Measurements from ENCODE around the gene MAPK8. TPM values are rescaled to one million over a fixed set of nuclear protein-coding genes. Genes with fewer than 3 reads are reported as not detected.
A peak's percentile ranks its signal among the peaks of the same experiment; 100 is the strongest.

Gene MAPK8
- total RNA-seq, 1 donor from 2014 or later = 49.4 TPM

DNA sequence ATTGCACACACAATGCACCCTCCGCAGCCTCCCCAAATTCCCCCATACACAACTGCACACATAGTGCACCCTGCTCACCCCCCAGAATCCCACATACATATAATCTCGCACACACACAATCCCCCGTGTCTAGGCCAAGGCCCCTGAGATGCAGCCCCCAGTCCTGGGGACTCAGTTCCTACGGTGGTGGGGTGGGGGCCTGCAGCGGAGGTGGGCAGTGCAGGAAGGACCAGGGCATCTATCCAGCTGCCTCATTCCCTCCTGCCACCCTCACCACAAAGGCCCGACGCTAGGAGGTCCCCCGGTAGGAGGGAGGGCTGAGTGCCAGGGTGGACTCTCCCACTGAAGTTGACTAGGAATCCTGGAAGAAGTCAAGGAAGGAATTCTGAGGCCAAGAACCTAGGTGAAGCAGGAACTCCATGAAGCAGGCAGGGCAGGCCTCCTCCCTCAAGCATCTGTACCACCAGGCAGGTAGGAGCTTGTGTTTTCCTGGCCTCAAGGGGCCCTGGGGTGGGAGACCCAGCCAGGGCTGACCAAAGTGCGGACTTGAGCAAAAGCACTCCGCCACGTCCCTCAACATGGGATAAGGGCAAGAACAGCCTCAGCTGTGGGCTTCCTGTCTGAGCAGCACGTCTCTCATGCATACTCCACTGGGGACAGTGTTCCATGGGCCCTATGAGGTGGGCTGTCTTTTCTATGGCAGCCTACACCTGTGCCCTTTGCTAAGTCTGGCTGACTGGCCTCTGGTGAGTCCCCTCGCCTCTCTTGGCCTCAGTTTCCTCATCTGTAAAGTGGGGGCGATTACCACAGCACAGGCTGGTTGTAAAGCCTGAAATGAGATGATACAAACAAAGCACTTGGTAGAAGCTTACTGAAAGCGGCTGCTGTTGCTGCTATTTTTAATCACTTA, 145.7 kb downstream of the MAPK8 start:
- DNase-seq (ENCODE audit: low spot score) = peak; percentile 35
- intact Hi-C loops (cut with DNase I) = no loop called here
- ATAC-seq = no peak

DNA sequence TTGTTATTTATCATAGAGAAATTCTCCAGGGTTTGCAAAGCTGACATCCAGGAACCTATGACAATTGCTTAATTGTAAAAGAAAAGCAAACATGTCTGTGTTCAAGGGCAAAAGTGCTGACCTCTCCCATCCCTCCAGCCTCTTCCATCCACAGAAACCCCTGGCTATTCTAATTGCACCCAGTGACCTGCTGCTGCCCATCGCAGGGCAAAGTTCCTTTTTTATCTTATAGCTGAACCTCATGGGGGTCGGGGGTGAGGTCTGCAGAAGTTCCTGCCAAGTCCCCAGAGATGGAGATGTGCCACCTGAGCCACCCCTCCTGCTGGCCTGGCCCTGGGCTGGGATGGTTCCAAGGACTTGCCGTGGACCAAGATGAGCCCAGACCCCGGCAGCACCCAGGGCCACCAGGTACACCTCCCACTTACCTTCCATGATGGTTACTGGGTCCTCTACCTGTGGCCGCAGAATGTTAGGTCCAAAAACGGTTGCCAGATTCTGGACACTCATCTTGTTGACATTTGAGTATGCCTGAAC, 146.5 kb downstream of the MAPK8 start:
- intact Hi-C loops (cut with DNase I) = no loop called here
- ATAC-seq (no peak), DNase-seq (ENCODE audit: low spot score) (peak; percentile 47)

DNA sequence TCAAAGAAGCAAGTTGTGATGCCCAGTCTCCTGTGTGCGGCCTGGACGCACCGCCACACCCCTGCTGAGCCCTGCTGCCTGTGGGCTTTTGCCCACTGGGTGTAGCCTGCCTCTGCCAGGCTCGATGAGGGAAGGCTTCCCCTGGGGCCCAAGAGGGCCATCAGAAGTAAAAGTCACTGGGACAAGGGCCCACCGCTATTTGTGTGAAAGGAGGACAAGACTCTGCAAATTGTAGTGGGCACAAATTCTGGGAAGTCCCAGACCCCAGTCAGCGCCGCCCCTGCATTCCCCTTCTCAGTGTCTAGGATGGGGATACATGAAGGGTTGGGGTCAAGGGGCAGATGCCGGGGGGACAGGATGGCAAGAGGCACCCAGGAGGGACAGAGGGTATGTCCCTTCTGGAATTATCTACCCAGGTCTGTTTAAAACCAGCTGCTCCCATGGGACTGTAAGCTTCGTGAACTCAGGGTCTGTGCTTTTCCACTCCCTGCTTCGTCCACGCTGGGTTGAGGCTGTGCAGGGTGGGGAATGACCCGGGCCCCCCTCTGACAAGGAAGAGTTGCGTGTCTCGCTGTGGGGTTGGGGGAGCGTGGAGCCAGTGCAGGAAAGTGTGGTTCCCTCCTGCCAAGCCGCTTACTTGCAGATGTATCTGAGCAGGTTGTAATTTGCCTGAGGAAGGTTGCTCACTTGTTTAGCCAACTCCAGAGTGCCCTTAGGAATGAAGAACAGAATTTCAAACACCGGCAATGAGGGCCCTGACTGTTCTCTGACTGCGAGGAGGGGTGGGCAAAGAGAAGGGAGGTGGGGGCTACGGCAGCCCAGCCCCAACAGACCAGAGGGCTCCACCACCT, 147.2 kb downstream of the MAPK8 start:
- DNase-seq (ENCODE audit: low spot score) (peak; percentile 37), ATAC-seq (no peak)
- intact Hi-C loops (cut with DNase I) = no loop called here

DNA sequence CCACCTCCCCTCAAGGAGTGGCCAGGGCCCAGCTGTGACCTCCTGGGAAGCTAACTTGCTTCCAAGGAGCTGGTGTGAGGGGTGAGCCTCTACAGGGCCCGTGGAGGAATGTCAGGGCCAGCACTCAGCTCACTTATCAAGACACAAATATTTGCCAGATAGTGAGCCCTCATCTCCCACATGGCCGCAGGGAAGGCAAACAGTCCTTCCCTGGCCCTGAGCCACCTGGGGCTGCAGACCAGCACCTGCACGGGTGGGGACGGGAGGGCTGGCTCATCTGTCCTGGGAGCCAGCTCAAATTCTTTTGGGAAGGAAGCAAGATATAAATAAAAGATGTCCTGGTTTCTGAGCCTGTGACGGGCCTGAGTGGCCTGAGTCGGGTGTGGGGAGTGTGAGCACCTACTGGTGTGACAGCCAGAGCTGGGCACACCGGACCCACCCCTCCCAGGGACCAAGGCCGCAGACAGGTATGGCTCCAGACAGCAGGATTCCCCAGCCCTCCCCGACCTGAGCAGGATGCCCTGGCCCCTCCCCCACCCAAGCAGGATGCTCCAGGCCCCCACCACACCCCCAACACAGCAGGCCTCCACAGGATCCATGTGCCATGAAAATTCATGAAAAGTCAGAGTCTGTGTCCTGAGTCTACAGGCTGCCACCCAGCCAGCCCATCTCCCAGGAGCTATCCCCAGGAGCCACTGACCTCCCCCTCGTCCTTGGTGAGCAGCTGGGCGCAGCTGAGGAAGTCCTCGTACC, 148.0 kb downstream of the MAPK8 start:
- intact Hi-C loops (cut with DNase I) = no loop called here
- ATAC-seq = no peak
- DNase-seq (ENCODE audit: low spot score) = peak; percentile 42

DNA sequence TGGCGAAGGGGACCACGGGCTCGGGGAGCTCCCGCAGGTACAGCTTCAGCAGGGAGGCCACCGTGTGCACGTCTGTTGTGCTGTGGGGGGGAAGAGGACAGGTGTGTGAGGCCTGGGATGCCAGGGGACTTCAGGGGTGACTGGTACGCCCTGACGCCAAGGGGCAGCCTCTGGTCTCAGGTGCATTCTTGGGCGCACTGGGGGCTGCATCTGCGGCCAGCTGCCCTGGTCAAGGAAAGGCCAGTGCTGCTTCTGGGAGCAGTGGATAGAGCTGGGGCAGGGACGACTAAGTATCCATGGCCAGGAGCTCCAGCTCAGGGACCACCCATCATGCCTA, 148.5 kb downstream of the MAPK8 start:
- no peak for DNase-seq (ENCODE audit: low spot score)
- intact Hi-C loops (cut with DNase I) = no loop called here
- no peak for ATAC-seq

DNA sequence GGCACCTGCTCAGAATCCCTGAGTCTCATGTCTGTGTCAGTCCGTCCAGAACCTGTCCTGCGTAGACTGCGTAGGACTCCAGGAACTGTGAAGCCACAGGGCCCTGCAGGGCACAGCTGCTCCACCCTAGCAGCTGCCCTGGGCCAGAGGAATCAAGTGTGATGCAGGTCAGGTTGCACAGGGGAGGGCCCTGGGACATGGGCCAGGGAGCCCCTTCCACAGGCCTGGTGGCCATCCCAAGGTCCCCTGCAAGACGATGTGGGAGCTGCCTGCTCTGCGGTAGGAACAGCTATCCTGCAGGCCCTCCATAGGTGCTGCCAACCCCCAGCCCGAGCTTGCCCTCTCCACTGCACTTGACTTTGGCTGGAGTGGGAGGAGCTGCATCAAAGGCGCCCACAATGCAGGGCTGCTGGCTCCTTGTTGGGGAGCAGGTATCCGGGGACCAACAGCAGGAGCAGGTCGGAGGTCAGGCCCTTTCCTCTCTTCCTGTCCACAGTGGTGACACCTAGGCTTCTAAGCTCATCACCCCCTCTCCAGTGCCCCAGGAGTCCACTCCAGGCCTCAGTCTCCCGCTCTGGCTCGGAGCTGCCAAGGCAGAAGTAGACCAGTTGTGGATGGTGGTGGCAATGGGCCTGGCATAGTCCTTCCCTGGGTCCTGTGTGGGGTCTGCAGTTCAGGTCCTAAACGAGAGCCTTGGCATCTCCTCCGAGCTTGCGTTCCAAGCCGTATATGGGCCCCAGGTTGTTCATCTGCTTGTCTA, 149.1 kb downstream of the MAPK8 start:
- intact Hi-C loops (cut with DNase I) = no loop called here
- ATAC-seq = no peak
- peak; percentile 48 for DNase-seq (ENCODE audit: low spot score)

DNA sequence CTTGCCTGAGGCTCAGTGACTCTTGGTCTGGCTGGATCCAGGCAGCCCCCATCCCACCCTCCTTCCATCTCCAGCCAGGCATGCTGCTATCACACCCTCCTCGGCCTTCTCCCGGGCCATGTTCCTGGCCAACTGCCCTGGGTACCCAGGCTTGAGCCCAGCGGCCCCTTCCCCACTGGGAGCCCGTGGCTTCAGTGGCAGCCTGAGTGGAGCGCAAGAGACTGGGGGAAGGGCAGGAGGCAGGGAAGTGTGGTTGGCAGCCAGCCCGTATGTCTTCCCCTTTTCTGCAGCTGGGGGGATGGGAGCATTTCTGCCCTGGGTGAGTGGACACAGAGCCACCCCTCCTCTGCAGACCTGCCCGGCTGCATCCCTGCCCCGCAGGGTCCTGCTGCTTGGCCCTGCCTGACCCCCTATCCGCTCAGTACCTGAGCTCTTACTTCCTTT, 149.9 kb downstream of the MAPK8 start:
- intact Hi-C loops (cut with DNase I) = no loop called here
- ATAC-seq (peak; percentile 61), DNase-seq (ENCODE audit: low spot score) (peak; percentile 80)

DNA sequence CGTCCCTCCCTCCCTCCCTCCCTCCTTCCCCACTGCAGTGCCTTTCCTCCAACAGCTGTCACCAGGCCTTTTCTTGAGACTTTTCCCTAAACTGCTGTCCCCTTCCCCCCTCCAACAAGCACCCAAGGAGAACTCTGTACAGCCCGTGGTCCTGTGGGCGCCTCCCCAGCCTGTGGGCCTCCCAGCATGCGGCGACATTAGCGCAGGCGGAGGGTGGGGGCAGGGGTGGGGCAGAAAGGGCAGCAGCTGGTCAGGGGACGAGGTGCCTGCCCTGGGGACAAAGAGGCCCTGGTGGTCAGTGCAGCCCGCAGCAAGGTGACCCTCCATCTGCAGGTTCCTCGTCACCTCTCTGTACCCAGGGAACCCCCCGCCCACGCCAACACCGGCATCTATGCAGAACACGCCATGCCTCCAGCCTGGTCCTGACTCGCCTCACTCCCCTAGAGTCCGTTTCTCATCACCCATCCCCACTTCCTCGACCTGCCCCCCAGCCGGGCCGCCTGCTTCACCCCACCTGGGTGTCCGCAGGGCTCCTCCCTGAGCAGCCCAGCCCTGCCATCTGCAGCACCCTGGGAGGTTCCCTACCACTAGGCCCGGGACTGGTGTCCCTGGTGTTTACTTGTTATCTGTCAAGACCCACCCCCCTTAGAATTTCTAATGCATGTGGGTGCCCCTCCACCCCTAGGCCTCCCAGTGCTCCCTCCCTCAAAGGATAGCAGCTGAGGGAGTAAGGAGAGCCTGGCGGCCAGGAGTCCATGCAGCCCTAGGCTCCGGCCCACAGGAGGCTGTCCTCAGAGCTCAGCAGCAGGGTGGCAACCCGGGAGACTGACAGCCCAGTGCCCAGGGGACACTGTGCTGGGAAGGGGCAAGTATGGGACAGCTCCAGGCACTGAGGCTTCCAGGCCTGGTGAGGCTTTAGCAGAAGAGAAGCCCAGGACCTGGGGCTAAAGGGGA, 150.6 kb downstream of the MAPK8 start:
- peak; percentile 51 for DNase-seq (ENCODE audit: low spot score)
- intact Hi-C loops (cut with DNase I) = no loop called here
- no peak for ATAC-seq

DNA sequence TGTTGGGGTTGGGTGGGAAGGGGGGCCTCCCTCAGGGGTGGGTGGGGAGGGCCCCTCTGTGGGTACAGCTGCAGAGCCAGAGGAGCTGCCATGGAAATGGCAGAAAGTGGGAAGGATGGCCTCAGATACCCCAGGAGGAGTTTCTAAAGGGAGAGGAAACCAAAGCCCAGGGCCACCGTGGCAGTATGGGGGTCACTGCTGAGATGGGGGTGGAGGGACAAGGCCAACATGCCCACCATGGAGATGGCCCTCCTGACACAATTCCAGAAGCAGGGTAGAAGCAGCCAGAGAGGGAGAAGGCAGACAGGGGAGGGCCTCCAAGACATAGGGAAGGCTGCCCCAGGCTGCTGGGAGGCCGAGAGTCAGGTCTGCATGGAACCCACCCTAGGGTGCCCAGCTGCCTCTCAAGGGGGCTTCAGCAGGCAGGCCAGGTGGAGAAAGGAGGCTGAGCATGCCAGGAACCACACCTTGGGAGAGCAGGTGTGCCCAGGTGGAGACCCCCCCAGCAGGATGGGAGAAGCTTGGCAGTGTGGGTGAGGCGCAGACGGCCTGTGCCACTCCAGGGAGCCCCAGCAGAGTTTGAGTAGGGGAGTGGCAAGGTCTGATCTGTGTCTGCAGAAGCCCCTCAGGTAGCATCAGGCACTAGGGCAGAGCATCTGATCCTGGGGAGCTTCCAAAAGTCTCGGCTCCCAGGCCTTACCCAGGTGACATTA, 151.6 kb downstream of the MAPK8 start:
- no peak for ATAC-seq
- intact Hi-C loops (cut with DNase I) = no loop called here
- DNase-seq (ENCODE audit: low spot score) = peak; percentile 52

DNA sequence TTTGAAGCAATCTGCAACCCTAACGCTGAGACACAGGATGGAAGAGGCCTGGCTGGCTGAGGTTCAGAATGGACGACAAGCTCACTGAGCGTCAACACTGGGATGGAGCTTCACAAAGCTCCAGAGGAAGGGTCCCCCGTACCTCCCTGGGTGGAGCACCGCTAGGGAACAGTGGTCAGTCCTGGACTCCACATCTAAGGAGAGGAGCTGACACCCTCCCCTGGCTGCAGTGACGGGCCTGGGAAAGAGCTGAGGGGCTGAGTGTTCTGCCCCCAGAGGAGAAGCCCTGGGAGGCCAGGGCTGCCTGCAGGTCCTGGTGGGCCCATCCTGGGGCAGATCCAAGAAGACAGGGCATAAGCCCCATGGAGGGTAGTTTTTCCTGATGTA, 152.2 kb downstream of the MAPK8 start:
- peak; percentile 41 for DNase-seq (ENCODE audit: low spot score)
- no peak for ATAC-seq
- intact Hi-C loops (cut with DNase I) = no loop called here

DNA sequence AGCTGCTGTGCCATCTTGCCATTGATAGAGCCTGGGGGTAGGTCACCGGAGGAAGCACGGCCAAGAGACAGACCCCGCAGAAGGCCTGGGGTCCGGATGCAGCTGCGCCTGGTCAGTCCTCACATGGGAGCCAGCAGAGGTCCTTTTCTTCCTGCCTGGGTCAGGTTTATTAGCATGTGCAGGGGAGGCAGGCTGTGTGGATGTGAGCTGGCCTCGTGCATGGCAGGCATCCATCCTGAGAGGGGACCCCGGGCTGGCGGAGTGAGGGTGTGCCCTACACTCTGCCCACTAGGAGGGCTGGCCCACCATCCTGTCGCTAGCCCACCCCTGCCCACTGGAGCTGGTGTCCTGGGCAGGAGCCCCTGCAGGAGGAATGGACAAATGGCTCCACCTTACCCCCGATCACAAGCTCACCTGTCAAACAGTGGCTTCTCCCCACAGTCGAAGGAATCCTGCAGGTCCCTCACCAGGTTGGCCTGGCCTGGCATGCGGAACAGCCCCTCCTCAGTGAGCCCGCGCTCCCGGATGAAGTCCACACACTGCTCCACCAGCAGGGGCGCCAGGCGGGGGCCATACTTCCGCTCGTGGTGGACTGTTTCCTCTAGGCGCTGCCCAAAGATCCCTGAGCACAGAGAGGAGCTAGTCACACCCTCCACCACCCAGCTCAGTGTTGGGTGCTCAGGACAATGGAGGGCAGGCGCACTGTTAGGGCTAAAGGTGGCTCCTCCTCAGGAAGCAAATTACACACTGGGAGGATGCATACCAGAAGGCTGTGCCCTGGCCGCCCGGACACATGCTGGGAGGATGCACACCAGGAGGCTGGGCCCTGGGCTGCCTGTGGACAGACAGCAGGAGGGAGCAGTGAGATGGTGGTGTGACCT, 153.0 kb downstream of the MAPK8 start:
- DNase-seq (ENCODE audit: low spot score) (peak; percentile 53), ATAC-seq (no peak)
- intact Hi-C loops (cut with DNase I) = no loop called here

DNA sequence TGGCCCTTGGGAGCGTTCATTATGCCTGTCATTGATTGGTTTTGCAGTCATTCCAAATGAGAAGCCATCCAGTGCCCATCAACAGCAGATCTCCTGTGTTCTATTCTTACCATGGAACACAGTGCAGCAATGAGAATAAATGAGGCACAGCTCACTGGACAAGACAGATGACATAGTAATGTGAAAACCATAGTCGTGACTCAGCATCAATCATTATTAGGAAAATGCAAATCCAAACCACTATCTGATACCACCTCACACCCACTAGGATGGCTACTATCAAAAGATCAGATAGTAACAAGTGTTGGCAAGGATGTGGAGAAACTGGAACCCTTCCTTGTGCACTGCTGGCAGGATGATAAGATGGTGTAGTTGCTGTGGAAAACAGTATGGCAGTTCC, 153.7 kb downstream of the MAPK8 start:
- ATAC-seq (no peak), DNase-seq (ENCODE audit: low spot score) (no peak)
- intact Hi-C loops (cut with DNase I) = no loop called here

DNA sequence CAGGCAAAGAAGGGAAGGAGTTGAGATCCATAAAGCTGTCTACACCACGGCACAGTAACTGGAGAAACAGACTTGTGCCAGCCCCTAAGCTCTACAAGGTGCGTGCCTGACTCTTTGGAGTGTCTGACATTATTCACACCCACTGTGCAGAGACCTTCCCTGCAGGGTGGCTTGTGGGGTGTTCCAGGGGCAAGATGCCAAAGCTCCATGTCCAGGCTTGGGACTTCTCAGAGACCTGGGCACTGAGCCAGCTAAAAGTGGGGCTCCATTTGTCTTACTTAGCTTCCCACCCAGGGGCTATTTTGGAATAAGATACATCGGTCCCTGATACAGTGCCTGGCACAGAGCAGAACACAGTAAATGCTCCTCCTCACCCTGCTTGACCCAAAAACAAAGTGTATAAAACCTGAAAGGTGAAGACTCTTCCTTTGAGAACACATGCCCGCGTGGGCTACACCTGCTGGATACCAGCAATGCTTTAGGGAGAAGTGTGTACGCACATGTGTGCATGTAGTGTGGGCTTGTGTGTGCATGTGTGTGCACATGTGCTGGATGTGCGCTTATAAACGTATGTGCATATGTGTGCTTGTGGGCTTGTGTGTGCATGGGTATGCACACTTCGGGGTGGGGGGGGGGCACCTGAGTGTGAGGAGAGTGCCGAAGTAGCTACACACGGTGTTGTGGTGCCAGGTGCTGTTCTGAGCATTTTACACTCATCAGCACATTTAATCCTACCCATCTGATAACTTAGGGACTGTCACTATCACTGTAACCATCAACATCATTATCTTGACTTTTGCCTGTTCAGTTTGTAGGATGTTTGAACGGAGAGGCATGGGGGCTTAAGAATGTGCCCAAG, 155.4 kb downstream of the MAPK8 start:
- DNase-seq (ENCODE audit: low spot score) = peak; percentile 43
- ATAC-seq = no peak
- intact Hi-C loops (cut with DNase I) = no loop called here

DNA sequence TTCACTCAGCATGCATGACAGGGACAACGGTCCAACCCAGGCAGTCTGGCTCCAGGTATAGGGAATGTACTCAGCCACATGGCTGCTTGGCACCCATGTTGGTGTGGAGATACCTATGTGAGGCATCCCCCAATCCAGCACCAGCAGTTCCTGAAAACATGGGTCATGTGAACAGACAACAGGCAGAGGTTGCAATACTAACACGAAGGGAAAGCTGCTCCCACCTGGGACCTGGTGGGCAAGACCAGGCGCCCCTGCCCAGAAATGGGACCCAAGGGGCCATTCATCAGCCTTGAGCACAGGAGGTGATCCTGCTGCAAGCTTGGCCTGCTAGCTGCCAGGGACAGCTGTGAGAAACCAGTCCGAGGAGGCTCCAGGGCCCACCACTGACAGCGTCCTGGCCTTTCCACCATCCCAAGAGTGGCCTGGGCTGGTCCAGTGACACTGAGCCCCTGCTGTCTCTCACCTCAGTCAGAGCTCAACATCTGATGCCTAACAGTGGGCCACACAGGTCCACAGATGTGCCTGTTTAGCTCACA, 156.1 kb downstream of the MAPK8 start:
- intact Hi-C loops (cut with DNase I) = no loop called here
- DNase-seq (ENCODE audit: low spot score) = no peak
- no peak for ATAC-seq

Data from sciatic nerve (tissue), 2 donors.